Measurements from ENCODE around the gene DYNLT2B.

GRCh38 chr3:196274585-196274984 is 43.5 kb downstream of the DYNLT2B start:
- TF ChIP-seq POLR2AphosphoS5 (IDR thresholded peaks at IDR 0.05; ENCODE audit: borderline replicate concordance, low read depth, low read length) (no peak), EZH2 (IDR thresholded peaks at IDR 0.05) (no peak)

All from SK-N-MC (cell line).